Prostate gland (tissue), 2 donors: ENCODE measurements around the gene TRAPPC12. TPM values are rescaled to one million over a fixed set of nuclear protein-coding genes. Genes with fewer than 3 reads are reported as not detected.

Source experiments
- DNase-seq: peaks from one replicate; pipeline ENCODE4 v3.0.0-alpha.2; 2019; ENCODE audit warnings: low spot score
- H3K27ac ChIP-seq, 2 donors: fragments of 200-600 bp; sonication (generic); 2 replicates each; pipeline ENCODE4 v1.5.1; 2017 to 2019
- H3K27me3 ChIP-seq: fragments of 200-600 bp; sonication (generic); replicated peaks from 2 replicates; pipeline ENCODE4 v1.5.1; 2019; ENCODE audit not compliant: insufficient read depth
- H3K36me3 ChIP-seq, 2 donors: fragments of 200-600 bp; sonication (generic); 1 replicate in 1 of 2; 2 replicates in 1 of 2; pipeline versions ENCODE4 v1.5.1 to v1.8.1; 2017 to 2019
- H3K4me1 ChIP-seq: fragments of 200-600 bp; sonication (generic); replicated peaks from 2 replicates; pipeline ENCODE4 v1.5.1; 2019
- H3K4me3 ChIP-seq, 2 donors: fragments of 200-600 bp; sonication (generic); 2 replicates each; pipeline ENCODE4 v1.5.1; 2017 to 2019
- H3K9me3 ChIP-seq: fragments of 200-600 bp; sonication (generic); 2 replicates; pipeline ENCODE4 v1.5.1; 2017
- POLR2A ChIP-seq: fragments of 450-650 bp; IDR thresholded peaks from one replicate; pipeline ENCODE4 v1.6.1; 2016; ENCODE audit warnings: antibody characterized with exemption, mild to moderate bottlenecking
- POLR2AphosphoS5 ChIP-seq: sonication (generic); formaldehyde crosslinking; IDR thresholded peaks from one replicate; pipeline ENCODE4 v1.6.1; 2017; ENCODE audit warnings: antibody characterized with exemption
- WGBS: methylation state at CpG from one replicate; pipeline ENCODE4 v1.1.5; 2018; 5-methylcytosine and 5-hydroxymethylcytosine counted together
- intact Hi-C: fragments of 100-400 bp; cut with DNase I; formaldehyde crosslinking; loops from one replicate; pipeline ENCODE4 v1.14.2; 2022
- total RNA-seq, 2 donors: library from RNA; depleted of rRNA; stranded (reverse); fragments of >200 nt; gene quantifications; one replicate each; pipeline ENCODE4 v1.1.0, GENCODE V29; 2016
- TF ChIP-seq, protein P1 (sequence below), 4 experiments: fragments of 200-600 bp in 2 of 4; fragments of 450-650 bp in 2 of 4; sonication (generic) in 2 of 4; IDR thresholded peaks; 1 replicate in 3 of 4; 2 replicates in 1 of 4; pipeline ENCODE4 v1.5.1; 2016 to 2019; ENCODE audit warnings: antibody characterized with exemption in 4 of 4, mild to moderate bottlenecking in 2 of 4, moderate library complexity in 2 of 4

Gene TRAPPC12
- total RNA-seq, 2 donors from 2014 or later, result 114 to 128 TPM

- TF ChIP-seq, protein P1, sequence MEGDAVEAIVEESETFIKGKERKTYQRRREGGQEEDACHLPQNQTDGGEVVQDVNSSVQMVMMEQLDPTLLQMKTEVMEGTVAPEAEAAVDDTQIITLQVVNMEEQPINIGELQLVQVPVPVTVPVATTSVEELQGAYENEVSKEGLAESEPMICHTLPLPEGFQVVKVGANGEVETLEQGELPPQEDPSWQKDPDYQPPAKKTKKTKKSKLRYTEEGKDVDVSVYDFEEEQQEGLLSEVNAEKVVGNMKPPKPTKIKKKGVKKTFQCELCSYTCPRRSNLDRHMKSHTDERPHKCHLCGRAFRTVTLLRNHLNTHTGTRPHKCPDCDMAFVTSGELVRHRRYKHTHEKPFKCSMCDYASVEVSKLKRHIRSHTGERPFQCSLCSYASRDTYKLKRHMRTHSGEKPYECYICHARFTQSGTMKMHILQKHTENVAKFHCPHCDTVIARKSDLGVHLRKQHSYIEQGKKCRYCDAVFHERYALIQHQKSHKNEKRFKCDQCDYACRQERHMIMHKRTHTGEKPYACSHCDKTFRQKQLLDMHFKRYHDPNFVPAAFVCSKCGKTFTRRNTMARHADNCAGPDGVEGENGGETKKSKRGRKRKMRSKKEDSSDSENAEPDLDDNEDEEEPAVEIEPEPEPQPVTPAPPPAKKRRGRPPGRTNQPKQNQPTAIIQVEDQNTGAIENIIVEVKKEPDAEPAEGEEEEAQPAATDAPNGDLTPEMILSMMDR (IDR thresholded peaks at IDR 0.05), result no peak
- TF ChIP-seq POLR2AphosphoS5 (no peak), POLR2A (no peak)
- H3K4me1 ChIP-seq, result no peaks in the 10 kb centered on the region
- no peak overlapping the region for H3K4me3 ChIP-seq
- 96% methylated on average over 89 of the region's 89 CpGs for WGBS
- no peaks in the 10 kb centered on the region for H3K27me3 ChIP-seq
- H3K9me3 ChIP-seq, result no peaks in the 10 kb centered on the region
- H3K36me3 ChIP-seq, result peaks cover 0 to 10% of the 10 kb centered on the region in 2 donors
- DNase-seq, result no peak
- intact Hi-C loops, result no loop called here
- H3K27ac ChIP-seq, result no peak overlapping the region
These were observed 8.3 kb downstream of the TRAPPC12 start for GRCh38 chr2:3387644-3388411.

- 98% methylated on average over 20 of the region's 31 CpGs for WGBS
- TF ChIP-seq, protein P1 (IDR thresholded peaks at IDR 0.05), result no peak
- H3K36me3 ChIP-seq, result peaks cover 0 to 10% of the 10 kb centered on the region in 2 donors
- DNase-seq, result no peak
- no peaks in the 10 kb centered on the region for H3K9me3 ChIP-seq
- no peak overlapping the region for H3K4me3 ChIP-seq
- no peaks in the 10 kb centered on the region for H3K4me1 ChIP-seq
- intact Hi-C loops, result no loop called here
- no peak overlapping the region for H3K27ac ChIP-seq
- no peaks in the 10 kb centered on the region for H3K27me3 ChIP-seq
These were observed 8.9 kb downstream of the TRAPPC12 start for GRCh38 chr2:3388412-3388738.

DNA sequence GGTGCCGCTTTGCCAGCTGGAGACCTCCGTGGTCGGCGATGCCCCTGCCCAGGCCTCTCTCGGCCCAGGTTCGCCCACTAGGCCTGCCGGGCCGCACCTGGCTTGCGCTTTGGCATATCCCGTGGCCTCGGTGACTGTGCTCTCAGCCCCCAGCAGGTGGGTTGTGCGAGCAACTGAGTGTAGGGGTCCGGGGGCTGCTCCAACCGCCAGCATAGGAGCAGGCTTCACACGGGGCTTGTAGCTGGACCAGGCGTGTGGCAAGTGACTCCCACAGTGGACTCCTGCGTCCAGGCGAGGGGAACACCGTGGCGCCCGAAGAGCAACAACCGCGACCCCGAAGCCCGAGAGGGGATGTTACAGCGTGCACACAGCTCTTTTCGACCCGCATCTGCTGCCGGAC is 9.7 kb downstream of the TRAPPC12 start:
- H3K27ac ChIP-seq, result no peak overlapping the region
- TF ChIP-seq, protein P1 (IDR thresholded peaks at IDR 0.05), result no peak
- TF ChIP-seq POLR2AphosphoS5, result no peak
- TF ChIP-seq POLR2A, result no peak
- no peaks in the 10 kb centered on the region for H3K4me1 ChIP-seq
- H3K36me3 ChIP-seq, result peaks cover 0 to 10% of the 10 kb centered on the region in 2 donors
- no peak overlapping the region for H3K4me3 ChIP-seq
- H3K9me3 ChIP-seq, result no peaks in the 10 kb centered on the region
- no peak for DNase-seq
- WGBS, result 96% methylated on average over 22 of the region's 29 CpGs
- H3K27me3 ChIP-seq, result no peaks in the 10 kb centered on the region
- intact Hi-C loops, result no loop called here

DNA sequence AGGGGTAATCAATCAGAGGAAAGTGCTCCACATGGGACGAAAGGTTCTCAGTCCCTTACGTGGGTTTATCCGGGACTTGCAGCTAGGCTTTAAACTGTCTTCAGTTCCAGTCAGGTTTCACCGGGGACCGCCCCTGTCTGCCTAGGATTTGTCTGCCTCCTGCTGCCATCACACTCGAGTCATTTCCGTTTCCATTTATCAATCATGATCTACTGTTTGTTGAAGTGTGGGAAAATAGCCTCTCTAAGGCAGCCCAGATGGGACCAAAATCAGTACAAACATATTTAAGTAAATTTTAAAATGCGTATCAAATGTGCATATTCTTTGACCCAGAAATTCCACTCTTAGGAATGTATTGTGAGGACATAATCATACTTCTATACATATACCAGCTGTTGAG is 10.5 kb downstream of the TRAPPC12 start:
- Histone ChIP-seq H3K27me3 (no peaks in the 10 kb centered on the region), H3K27ac (no peak overlapping the region), H3K4me1 (no peaks in the 10 kb centered on the region), H3K9me3 (no peaks in the 10 kb centered on the region), H3K4me3 (no peak overlapping the region), H3K36me3 (peaks cover 0 to 10% of the 10 kb centered on the region in 2 donors)
- intact Hi-C loops, result no loop called here
- WGBS, result 93% methylated on average over 8 of the region's 8 CpGs
- TF ChIP-seq, protein P1 (IDR thresholded peaks at IDR 0.05), result no peak
- TF ChIP-seq POLR2AphosphoS5 (no peak), POLR2A (no peak)
- no peak for DNase-seq

- H3K36me3 ChIP-seq, result peaks cover 0 to 10% of the 10 kb centered on the region in 2 donors
- no peak overlapping the region for H3K27ac ChIP-seq
- 99% methylated on average over 4 of the region's 4 CpGs for WGBS
- H3K27me3 ChIP-seq, result no peaks in the 10 kb centered on the region
- no peaks in the 10 kb centered on the region for H3K9me3 ChIP-seq
- no peak overlapping the region for H3K4me3 ChIP-seq
- TF ChIP-seq POLR2A (no peak), POLR2AphosphoS5 (no peak)
- TF ChIP-seq, protein P1 (IDR thresholded peaks at IDR 0.05), result no peak
- DNase-seq, result no peak
- intact Hi-C loops, result no loop called here
- no peaks in the 10 kb centered on the region for H3K4me1 ChIP-seq
These were observed 12.7 kb downstream of the TRAPPC12 start for GRCh38 chr2:3392216-3392615.
